Heart left ventricle (tissue), 16 donors: ENCODE results near the gene KCNJ18. TPM values are rescaled to one million over a fixed set of nuclear protein-coding genes. Genes with fewer than 3 reads are reported as not detected.
A peak's percentile ranks its signal among the peaks of the same experiment; 100 is the strongest.
"Not testable (repeated sequence)": the region's sequence is repeated elsewhere in the genome, so short reads cannot be mapped to it uniquely, and the experiment has no call there.

ENCODE experiments used
- ATAC-seq, 4 donors: fragments of 200-7000 bp; cut with Tn5 transposase; one replicate each; pipeline ENCODE4 v1.9.1; 2020 to 2022; ENCODE audit warnings: moderate library complexity in 4 of 4, mild to moderate bottlenecking in 3 of 4, moderate number of reproducible peaks in 1 of 4
- DNase-seq, 5 donors: peaks; one replicate each; pipeline ENCODE4 v3.0.0-alpha.2; 2020
- H3K27ac ChIP-seq, 12 donors: fragments of 200-600 bp; sonication (generic) in 4 of 12; one replicate each; pipeline versions ENCODE4 v1.5.0 to v1.8.0; 2016 to 2022; ENCODE audit warnings: mild to moderate bottlenecking in 2 of 12
- H3K27me3 ChIP-seq, 9 donors: fragments of 200-600 bp; sonication (generic) in 2 of 9; one replicate each; pipeline versions ENCODE4 v1.5.1 to v1.8.0; 2016 to 2022; ENCODE audit warnings: mild to moderate bottlenecking in 3 of 9
- H3K36me3 ChIP-seq, 9 donors: fragments of 200-600 bp; sonication (generic) in 2 of 9; one replicate each; pipeline versions ENCODE4 v1.5.0 to v1.8.0; 2018 to 2022; ENCODE audit warnings: mild to moderate bottlenecking in 2 of 9
- H3K4me1 ChIP-seq, 12 donors: fragments of 200-600 bp; sonication (generic) in 4 of 12; one replicate each; pipeline versions ENCODE4 v1.5.0 to v1.8.0; 2016 to 2022; ENCODE audit warnings: mild to moderate bottlenecking in 3 of 12
- H3K4me3 ChIP-seq, 12 donors: fragments of 200-600 bp; sonication (generic) in 4 of 12; one replicate each; pipeline versions ENCODE4 v1.5.0 to v1.8.0; 2017 to 2022; ENCODE audit warnings: mild to moderate bottlenecking in 9 of 12, moderate library complexity in 4 of 12
- H3K9me3 ChIP-seq, 12 donors: fragments of 200-600 bp; sonication (generic) in 4 of 12; one replicate each; pipeline versions ENCODE4 v1.5.0 to v1.8.0; 2016 to 2022; ENCODE audit warnings: mild to moderate bottlenecking in 1 of 12
- WGBS, 4 donors: extraction: QIAGEN DNeasy Blood & Tissue Kit in 2 of 4; methylation state at CpG; one replicate each; pipeline versions ENCODE4 v1.1.5 to v1.1.7; 2013 to 2018; 5-methylcytosine and 5-hydroxymethylcytosine counted together
- intact Hi-C, 10 donors: fragments of 100-400 bp; cut with DNase I; formaldehyde crosslinking; loops; one replicate each; pipeline versions ENCODE4 v1.11.1 to v1.14.2; 2022
- polyA plus RNA-seq, 2 donors: library from polyadenylated mRNA; stranded (reverse); fragments of 200-250 nt; gene quantifications; one replicate each; pipeline ENCODE4 v1.2.3, GENCODE V29; 2013
- total RNA-seq, 9 donors: library from RNA; depleted of rRNA in 2 of 9; stranded (reverse); fragments of >200 nt in 2 of 9; fragmentation: NEBNext Ultra II Directional in 3 of 9; extraction: Animal tissue kit (Norgen Biotek cat#: 25700) in 3 of 9; gene quantifications; one replicate each; pipeline versions ENCODE4 v1.1.0 to v1.2.4, GENCODE V29; 2016 to 2023
- donor health status: ischemic (EF 13 %, LVEDD 7.1; RV severe dilation, severe dysfunction).
- donor health status: healthy with polysubstance abuse.
- donor health status: DM: no; HTN: yes; CAD: no.
- donor health status: DM: no; HTN: no; CAD: no.
- donor health status: ischemic (EF 25% LVEDD 6.9; RV normal size, moderate dysfunction).
- donor health status: ischemic (EF 25% LVEDD 5.7; RV mildly dilated, moderate dysfunction).
- donor health status: healthy.
- donor health status: DM: yes; HTN: yes; CAD: no.
- donor health status: ischemic (EF 35%, LVEDD 5.7; RV mildly dilated, moderate dysfunction).
- donor health status: nonischemic (EF 11% LVEDD 7.7; RV severe dilation, severe dysfunction).
- donor health status: DM: yes; HTN: yes; CAD: no.
- donor health status: PGD.
- donor health status: ischemic (EF 29% LVEDD 5.4; RV normal size, mild dysfunction).
- donor health status: nonischemic (EF 23%, LVEDD 6.1; RV moderate dilation, normal function).

KCNJ18 gene
- total and polyA plus RNA-seq, 11 donors = not detected

GRCh38 chr17:21699124-21699523, 6.8 kb downstream of the KCNJ18 start:
- H3K27me3 ChIP-seq, H3K27ac ChIP-seq, H3K9me3 ChIP-seq, H3K36me3 ChIP-seq, intact Hi-C loops, DNase-seq, H3K4me3 ChIP-seq, H3K4me1 ChIP-seq, ATAC-seq: not testable (repeated sequence)
- WGBS, 4 donors = 64 to 86% (median 77%) methylated on average over 4 of the region's 4 CpGs

- ATAC-seq, H3K36me3 ChIP-seq, H3K27ac ChIP-seq, H3K27me3 ChIP-seq, H3K4me3 ChIP-seq, H3K4me1 ChIP-seq, intact Hi-C loops, H3K9me3 ChIP-seq: not testable (repeated sequence)
- WGBS, 4 donors = 61 to 81% (median 75%) methylated on average over 4 to 16 of the region's 16 CpGs
- peak in 1 of 5 donors; percentile 39 for DNase-seq
These were observed 7.4 kb downstream of the KCNJ18 start for GRCh38 chr17:21699573-21700236.

GRCh38 chr17:21701090-21701489, 8.8 kb downstream of the KCNJ18 start:
- H3K27me3 ChIP-seq, H3K4me1 ChIP-seq, H3K36me3 ChIP-seq, H3K9me3 ChIP-seq, H3K27ac ChIP-seq, intact Hi-C loops, H3K4me3 ChIP-seq: not testable (repeated sequence)
- ATAC-seq (peak in 1 of 4 donors; percentile 2), DNase-seq (peak in 1 of 5 donors; percentile 51)
- 79 to 100% (median 85%) methylated on average over 2 to 6 of the region's 6 CpGs; no CpG with 5 or more reads in 1 of the 4 donors for WGBS, 4 donors

GRCh38 chr17:21702029-21702428, 9.7 kb downstream of the KCNJ18 start:
- intact Hi-C loops = not testable (repeated sequence)

GRCh38 chr17:21702521-21702920, 10.2 kb downstream of the KCNJ18 start:
- H3K27me3 ChIP-seq, H3K4me1 ChIP-seq, H3K27ac ChIP-seq, intact Hi-C loops, H3K9me3 ChIP-seq, ATAC-seq, H3K4me3 ChIP-seq, H3K36me3 ChIP-seq, DNase-seq: not testable (repeated sequence)
- WGBS, 4 donors = 50 to 90% (median 76%) methylated on average over 5 to 22 of the region's 22 CpGs

More at GRCh38 chr17:21702029-21702428, 9.7 kb downstream of the KCNJ18 start:
- not testable (repeated sequence) for H3K36me3 ChIP-seq, ATAC-seq, H3K4me3 ChIP-seq, H3K9me3 ChIP-seq, DNase-seq, H3K27me3 ChIP-seq, H3K4me1 ChIP-seq, H3K27ac ChIP-seq
- WGBS, 4 donors = 68 to 79% (median 70%) methylated on average over 7 to 8 of the region's 8 CpGs

- H3K27me3 ChIP-seq, H3K4me3 ChIP-seq, H3K27ac ChIP-seq, intact Hi-C loops, H3K4me1 ChIP-seq, DNase-seq, ATAC-seq, H3K36me3 ChIP-seq, H3K9me3 ChIP-seq: not testable (repeated sequence)
- 88 to 93% (median 90%) methylated on average over 14 to 51 of the region's 51 CpGs for WGBS, 4 donors
These were observed 10.8 kb downstream of the KCNJ18 start for GRCh38 chr17:21702940-21703640.

GRCh38 chr17:21703891-21704872, 11.9 kb downstream of the KCNJ18 start:
- H3K27me3 ChIP-seq, H3K4me1 ChIP-seq, ATAC-seq, H3K9me3 ChIP-seq, intact Hi-C loops, H3K4me3 ChIP-seq, H3K36me3 ChIP-seq, H3K27ac ChIP-seq: not testable (repeated sequence)
- 79 to 82% (median 80%) methylated on average over 25 to 35 of the region's 35 CpGs for WGBS, 4 donors
- DNase-seq = peak in 1 of 5 donors; percentile 54
